Activated CD8-positive, alpha-beta memory T cell treated with anti-CD3 and anti-CD28 coated beads for 1 hour (primary cell): ENCODE results near the gene TCERG1L.
"Not testable (repeated sequence)": the region's sequence is repeated elsewhere in the genome, so short reads cannot be mapped to it uniquely, and the experiment has no call there.

Source experiments
- DNase-seq, 2 donors: peaks; one replicate each; pipeline ENCODE4 v3.0.0-alpha.2; 2020; ENCODE audit warnings: low read depth in 1 of 2; ENCODE audit errors: extremely low read depth in 1 of 2

TCERG1L gene

GRCh38 chr10:131311661-131312477, at the start of gene TCERG1L:
Gene TCERG1L, minus strand, starts transcription at chr10:131311721. Its CDS starts 86 bp downstream, at chr10:131311635.
- DNase-seq = no peak

- no peak for DNase-seq
Measured at GRCh38 chr10:131358741-131359442, 47.4 kb upstream of the TCERG1L start.

GRCh38 chr10:131356442-131356841, 44.9 kb upstream of the TCERG1L start:
- no peak for DNase-seq

GRCh38 chr10:131355881-131356280, 44.4 kb upstream of the TCERG1L start:
- no peak for DNase-seq

- DNase-seq = no peak
Measured at GRCh38 chr10:131355056-131355455, 43.5 kb upstream of the TCERG1L start.

GRCh38 chr10:131354380-131354779, 42.9 kb upstream of the TCERG1L start:
- DNase-seq = no peak

- DNase-seq = no peak
Measured at GRCh38 chr10:131352765-131353290, 41.3 kb upstream of the TCERG1L start.

- no peak for DNase-seq
Measured at GRCh38 chr10:131350660-131351059, 39.1 kb upstream of the TCERG1L start.

- no peak for DNase-seq
Measured at GRCh38 chr10:131350245-131350644, 38.7 kb upstream of the TCERG1L start.

- DNase-seq = no peak
Measured at GRCh38 chr10:131346456-131346855, 34.9 kb upstream of the TCERG1L start.

- DNase-seq = no peak
Measured at GRCh38 chr10:131345691-131346090, 34.2 kb upstream of the TCERG1L start.

- no peak for DNase-seq
Measured at GRCh38 chr10:131344747-131345146, 33.2 kb upstream of the TCERG1L start.

GRCh38 chr10:131337741-131338140, 26.2 kb upstream of the TCERG1L start:
- DNase-seq = no peak

GRCh38 chr10:131332821-131333220, 21.3 kb upstream of the TCERG1L start:
- no peak for DNase-seq

- DNase-seq = no peak
Measured at GRCh38 chr10:131323880-131324279, 12.4 kb upstream of the TCERG1L start.

- no peak for DNase-seq
Measured at GRCh38 chr10:131323025-131323424, 11.5 kb upstream of the TCERG1L start.

- DNase-seq = not testable (repeated sequence)
Measured at GRCh38 chr10:131322575-131322974, 11.1 kb upstream of the TCERG1L start.

GRCh38 chr10:131320860-131321604, 9.5 kb upstream of the TCERG1L start:
- DNase-seq = no peak

GRCh38 chr10:131318814-131319213, 7.3 kb upstream of the TCERG1L start:
- DNase-seq = no peak

- no peak for DNase-seq
Measured at GRCh38 chr10:131318291-131318690, 6.8 kb upstream of the TCERG1L start.
